PC-3 (cell line): Measurements from ENCODE around the gene ACSL6.

ENCODE experiments used
- CTCF ChIP-seq: fragments of 300-600 bp; sonication (generic); conservative IDR thresholded peaks from 2 replicates; pipeline ENCODE4 v1.5.1; 2017; ENCODE audit warnings: antibody characterized with exemption, low read depth, mild to moderate bottlenecking, low read length
- EZH2 ChIP-seq: fragments of 300-600 bp; sonication (generic); IDR thresholded peaks from one replicate; pipeline ENCODE4 v1.6.1; 2017; ENCODE audit warnings: antibody characterized with exemption, mild to moderate bottlenecking, low read length; ENCODE audit not compliant: unreplicated experiment
- EZH2phosphoT487 ChIP-seq: fragments of 300-600 bp; sonication (generic); IDR thresholded peaks from 2 replicates; pipeline ENCODE4 v1.6.1; 2018; ENCODE audit warnings: mild to moderate bottlenecking, antibody characterized with exemption, low read length, borderline replicate concordance

- TF ChIP-seq CTCF (no peak), EZH2phosphoT487 (no peak), EZH2 (no peak)
Measured at GRCh38 chr5:132017316-132017715, 5.9 kb upstream of the ACSL6 start.
